Heart right ventricle (tissue), 16 donors: Measurements from ENCODE around the gene CREB5. TPM values are rescaled to one million over a fixed set of nuclear protein-coding genes. Genes with fewer than 3 reads are reported as not detected.
A peak's percentile ranks its signal among the peaks of the same experiment; 100 is the strongest.

Experiments
- ATAC-seq, 8 donors: fragments of 200-7000 bp; cut with Tn5 transposase; one replicate each; pipeline ENCODE4 v1.9.1; 2020; ENCODE audit warnings: mild to moderate bottlenecking in 8 of 8, moderate library complexity in 8 of 8, moderate number of reproducible peaks in 1 of 8
- DNase-seq, 2 donors: peaks; one replicate each; pipeline ENCODE4 v3.0.0-alpha.2; 2020
- H3K27ac ChIP-seq, 10 donors: fragments of 200-600 bp; sonication (generic) in 2 of 10; one replicate each; pipeline versions ENCODE4 v1.5.0 to v1.8.0; 2020 to 2022; ENCODE audit warnings: mild to moderate bottlenecking in 3 of 10
- H3K27me3 ChIP-seq, 7 donors: fragments of 200-600 bp; one replicate each; pipeline ENCODE4 v1.8.0; 2021 to 2022; ENCODE audit warnings: mild to moderate bottlenecking in 2 of 7
- H3K36me3 ChIP-seq, 9 donors: fragments of 200-600 bp; sonication (generic) in 1 of 9; one replicate each; pipeline versions ENCODE4 v1.5.0 to v1.8.0; 2020 to 2022; ENCODE audit warnings: mild to moderate bottlenecking in 2 of 9
- H3K4me1 ChIP-seq, 9 donors: fragments of 200-600 bp; sonication (generic) in 1 of 9; one replicate each; pipeline versions ENCODE4 v1.5.0 to v1.8.0; 2020 to 2022; ENCODE audit warnings: mild to moderate bottlenecking in 4 of 9
- H3K4me3 ChIP-seq, 10 donors: fragments of 200-600 bp; sonication (generic) in 2 of 10; one replicate each; pipeline versions ENCODE4 v1.5.0 to v1.8.0; 2020 to 2022; ENCODE audit warnings: mild to moderate bottlenecking in 7 of 10, moderate library complexity in 2 of 10
- H3K9me3 ChIP-seq, 11 donors: fragments of 200-600 bp in 10 of 11; sonication (generic) in 2 of 11; one replicate each; pipeline versions ENCODE4 v1.5.0 to v1.8.0; 2013 to 2022; ENCODE audit warnings: mild to moderate bottlenecking in 2 of 11, control low read depth in 1 of 11, moderate library complexity in 1 of 11
- WGBS, 2 donors: extraction: QIAGEN DNeasy Blood & Tissue Kit; methylation state at CpG; one replicate each; pipeline ENCODE4 v1.1.7; 2013; ENCODE audit warnings: inconsistent platforms in 1 of 2; 5-methylcytosine and 5-hydroxymethylcytosine counted together
- intact Hi-C, 10 donors: fragments of 100-400 bp; cut with DNase I; formaldehyde crosslinking; loops; one replicate each; pipeline versions ENCODE4 v1.11.1 to v1.14.2; 2022
- polyA plus RNA-seq, 2 donors: library from polyadenylated mRNA; stranded (reverse); fragments of 200-250 nt; gene quantifications; one replicate each; pipeline ENCODE4 v1.2.3, GENCODE V29; 2013
- total RNA-seq, 10 donors: library from RNA; stranded (reverse); fragmentation: NEBNext Ultra II Directional in 3 of 10; extraction: Animal tissue kit (Norgen Biotek cat#: 25700) in 3 of 10; gene quantifications; one replicate each; pipeline versions ENCODE4 v1.2.1 to v1.2.4, GENCODE V29; 2021 to 2023
- TF ChIP-seq, protein P1 (sequence below), 9 donors: fragments of 200-600 bp; sonication (generic) in 2 of 9; IDR thresholded peaks; one replicate each; pipeline versions ENCODE4 v1.5.0 to v1.8.0; 2021 to 2022; ENCODE audit warnings: antibody characterized with exemption in 9 of 9, mild to moderate bottlenecking in 5 of 9, moderate library complexity in 1 of 9
- donor health status: Arrhythmogenic right ventricular cardiomyopathy.
- donor health status: ischemic (EF 13 %, LVEDD 7.1; RV severe dilation, severe dysfunction).
- donor health status: healthy with polysubstance abuse.
- donor health status: DM: no; HTN: yes; CAD: no.
- donor health status: DM: no; HTN: no; CAD: no.
- donor health status: ischemic (EF 25% LVEDD 6.9; RV normal size, moderate dysfunction).
- donor health status: ischemic (EF 25% LVEDD 5.7; RV mildly dilated, moderate dysfunction).
- donor health status: healthy.
- donor health status: DM: yes; HTN: yes; CAD: no.
- donor health status: Ischemic cardiomyopathy.
- donor health status: ischemic (EF 35%, LVEDD 5.7; RV mildly dilated, moderate dysfunction).
- donor health status: nonischemic (EF 11% LVEDD 7.7; RV severe dilation, severe dysfunction).
- donor health status: DM: yes; HTN: yes; CAD: no.
- donor health status: PGD.
- donor health status: ischemic (EF 29% LVEDD 5.4; RV normal size, mild dysfunction).
- donor health status: nonischemic (EF 23%, LVEDD 6.1; RV moderate dilation, normal function).

CREB5 gene
- total and polyA plus RNA-seq, 12 donors, result 4.7 to 170 (median 19.0) TPM

GRCh38 chr7:28536259-28536658, 123.9 kb downstream of the CREB5 start:
- peaks cover 0 to 2% (median 0%) of the 10 kb centered on the region in 7 donors for H3K27me3 ChIP-seq
- 84% methylated on average over 7 of the region's 7 CpGs for WGBS, 2 donors
- no peak for ATAC-seq
- H3K27ac ChIP-seq, result no peak overlapping the region
- DNase-seq, result no peak
- peaks cover 0 to 7% (median 0%) of the 10 kb centered on the region in 11 donors for H3K9me3 ChIP-seq
- intact Hi-C loops, result loop anchor here in 3 of 10 donors (10.0 kb wide), 2 partner anchors 121 to 141 kb away; partner anchors contain the start of gene CREB5 (in 2 of the 3)
- no peak overlapping the region for H3K4me3 ChIP-seq
- peaks cover 4 to 21% (median 10%) of the 10 kb centered on the region in 9 donors for H3K4me1 ChIP-seq
- no peaks in the 10 kb centered on the region for H3K36me3 ChIP-seq
- TF ChIP-seq, protein P1, sequence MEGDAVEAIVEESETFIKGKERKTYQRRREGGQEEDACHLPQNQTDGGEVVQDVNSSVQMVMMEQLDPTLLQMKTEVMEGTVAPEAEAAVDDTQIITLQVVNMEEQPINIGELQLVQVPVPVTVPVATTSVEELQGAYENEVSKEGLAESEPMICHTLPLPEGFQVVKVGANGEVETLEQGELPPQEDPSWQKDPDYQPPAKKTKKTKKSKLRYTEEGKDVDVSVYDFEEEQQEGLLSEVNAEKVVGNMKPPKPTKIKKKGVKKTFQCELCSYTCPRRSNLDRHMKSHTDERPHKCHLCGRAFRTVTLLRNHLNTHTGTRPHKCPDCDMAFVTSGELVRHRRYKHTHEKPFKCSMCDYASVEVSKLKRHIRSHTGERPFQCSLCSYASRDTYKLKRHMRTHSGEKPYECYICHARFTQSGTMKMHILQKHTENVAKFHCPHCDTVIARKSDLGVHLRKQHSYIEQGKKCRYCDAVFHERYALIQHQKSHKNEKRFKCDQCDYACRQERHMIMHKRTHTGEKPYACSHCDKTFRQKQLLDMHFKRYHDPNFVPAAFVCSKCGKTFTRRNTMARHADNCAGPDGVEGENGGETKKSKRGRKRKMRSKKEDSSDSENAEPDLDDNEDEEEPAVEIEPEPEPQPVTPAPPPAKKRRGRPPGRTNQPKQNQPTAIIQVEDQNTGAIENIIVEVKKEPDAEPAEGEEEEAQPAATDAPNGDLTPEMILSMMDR (IDR thresholded peaks at IDR 0.05), result peak in 3 of 9 donors; percentile 27 to 33 (median 29)

- Histone ChIP-seq H3K4me1 (peaks cover 0 to 19% (median 3%) of the 10 kb centered on the region in 9 donors), H3K27ac (no peak overlapping the region), H3K4me3 (no peak overlapping the region), H3K36me3 (no peaks in the 10 kb centered on the region), H3K27me3 (peaks cover 0 to 2% (median 0%) of the 10 kb centered on the region in 7 donors), H3K9me3 (no peaks in the 10 kb centered on the region)
- ATAC-seq, result no peak
- intact Hi-C loops, result loop anchor here in 3 of 10 donors (10.0 kb wide), 2 partner anchors 125 to 145 kb away; partner anchors contain the start of gene CREB5 (in 2 of the 3)
- TF ChIP-seq, protein P1 (IDR thresholded peaks at IDR 0.05), result no peak
- no peak for DNase-seq
- 93 to 95% methylated on average over 3 of the region's 3 CpGs for WGBS, 2 donors
Observed at GRCh38 chr7:28539289-28539981, 127.1 kb downstream of the CREB5 start.

GRCh38 chr7:28542410-28542809, 130.1 kb downstream of the CREB5 start:
- ATAC-seq (peak in 1 of 8 donors; percentile 12), DNase-seq (no peak)
- Histone ChIP-seq H3K4me1 (peaks cover 0 to 18% (median 0%) of the 10 kb centered on the region in 9 donors), H3K27ac (no peak overlapping the region), H3K27me3 (peaks cover 0 to 2% (median 0%) of the 10 kb centered on the region in 7 donors), H3K9me3 (peaks cover 0 to 18% (median 11%) of the 10 kb centered on the region in 11 donors), H3K4me3 (no peak overlapping the region), H3K36me3 (no peaks in the 10 kb centered on the region)
- 48 to 50% methylated on average over 3 of the region's 3 CpGs for WGBS, 2 donors
- intact Hi-C loops, result loop anchor here in 1 of 10 donors (10.0 kb wide), 1 partner anchor 128 kb away; the partner anchor contains the start of gene CREB5
- TF ChIP-seq, protein P1 (IDR thresholded peaks at IDR 0.05), result no peak

DNA sequence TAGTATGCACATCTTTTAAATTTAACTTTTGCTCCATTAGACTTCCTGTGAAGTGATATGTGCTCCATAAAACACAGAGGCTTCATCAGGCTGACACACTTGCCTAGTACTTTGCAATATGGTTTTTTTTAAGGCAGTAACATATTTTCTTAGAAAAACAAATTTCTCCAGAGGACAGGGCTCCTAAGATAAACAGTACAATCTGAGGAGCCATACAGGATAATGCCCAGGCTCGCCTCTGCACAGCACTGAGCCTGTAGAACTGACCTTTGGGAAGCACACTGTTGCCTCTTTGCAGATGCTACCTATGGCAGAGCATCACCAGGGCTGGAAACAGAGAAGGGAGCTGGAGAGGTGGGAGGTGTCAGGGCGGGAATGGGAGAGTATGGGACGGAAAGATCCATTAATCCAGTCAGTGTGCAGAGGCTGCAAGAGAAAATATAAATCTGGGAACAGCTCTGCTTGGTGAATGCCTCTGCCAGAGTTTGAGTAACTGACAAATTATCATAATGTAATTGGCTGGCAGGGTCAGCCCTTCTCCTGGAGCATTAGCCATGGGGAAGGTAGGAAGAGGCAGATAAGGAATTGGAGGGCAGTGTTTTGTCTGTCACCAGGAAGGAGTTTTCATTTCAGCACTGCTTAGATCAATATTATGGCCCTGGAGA, 132.3 kb downstream of the CREB5 start:
- H3K4me1 ChIP-seq, result peaks cover 0 to 18% (median 0%) of the 10 kb centered on the region in 9 donors
- no peak for ATAC-seq
- no peak overlapping the region for H3K27ac ChIP-seq
- peaks cover 0 to 2% (median 0%) of the 10 kb centered on the region in 7 donors for H3K27me3 ChIP-seq
- H3K9me3 ChIP-seq, result peaks cover 0 to 18% (median 11%) of the 10 kb centered on the region in 11 donors
- H3K4me3 ChIP-seq, result no peak overlapping the region
- no peak for DNase-seq
- intact Hi-C loops, result loop anchor here in 1 of 10 donors (10.0 kb wide), 1 partner anchor 130 kb away; the partner anchor contains the start of gene CREB5
- H3K36me3 ChIP-seq, result no peaks in the 10 kb centered on the region
- TF ChIP-seq, protein P1 (IDR thresholded peaks at IDR 0.05), result no peak
- 70 to 78% methylated on average over 3 of the region's 3 CpGs for WGBS, 2 donors
